ENCODE data around the gene PLA2G12A.

The PLA2G12A gene

GRCh38 chr4:109748114-109748513, 18.2 kb upstream of the PLA2G12A start:
- H3K9me3 Mint-ChIP-seq = no peaks in the 10 kb centered on the region
- TF ChIP-seq, protein P1, sequence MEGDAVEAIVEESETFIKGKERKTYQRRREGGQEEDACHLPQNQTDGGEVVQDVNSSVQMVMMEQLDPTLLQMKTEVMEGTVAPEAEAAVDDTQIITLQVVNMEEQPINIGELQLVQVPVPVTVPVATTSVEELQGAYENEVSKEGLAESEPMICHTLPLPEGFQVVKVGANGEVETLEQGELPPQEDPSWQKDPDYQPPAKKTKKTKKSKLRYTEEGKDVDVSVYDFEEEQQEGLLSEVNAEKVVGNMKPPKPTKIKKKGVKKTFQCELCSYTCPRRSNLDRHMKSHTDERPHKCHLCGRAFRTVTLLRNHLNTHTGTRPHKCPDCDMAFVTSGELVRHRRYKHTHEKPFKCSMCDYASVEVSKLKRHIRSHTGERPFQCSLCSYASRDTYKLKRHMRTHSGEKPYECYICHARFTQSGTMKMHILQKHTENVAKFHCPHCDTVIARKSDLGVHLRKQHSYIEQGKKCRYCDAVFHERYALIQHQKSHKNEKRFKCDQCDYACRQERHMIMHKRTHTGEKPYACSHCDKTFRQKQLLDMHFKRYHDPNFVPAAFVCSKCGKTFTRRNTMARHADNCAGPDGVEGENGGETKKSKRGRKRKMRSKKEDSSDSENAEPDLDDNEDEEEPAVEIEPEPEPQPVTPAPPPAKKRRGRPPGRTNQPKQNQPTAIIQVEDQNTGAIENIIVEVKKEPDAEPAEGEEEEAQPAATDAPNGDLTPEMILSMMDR (IDR thresholded peaks at IDR 0.05) = no peak
- H3K4me3 Mint-ChIP-seq = no peak overlapping the region
- H3K36me3 Mint-ChIP-seq (ENCODE audit: low read depth) = no peaks in the 10 kb centered on the region
- H3K27me3 Mint-ChIP-seq (ENCODE audit: low read depth, poor library complexity) = peaks cover 7% of the 10 kb centered on the region
- no peak for DNase-seq
- H3K4me1 Mint-ChIP-seq = no peaks in the 10 kb centered on the region
- H3K27ac Mint-ChIP-seq = no peak overlapping the region

- DNase-seq = no peak
- H3K27me3 Mint-ChIP-seq (ENCODE audit: low read depth, poor library complexity) = peaks cover 7% of the 10 kb centered on the region
Observed at GRCh38 chr4:109746728-109747127, 16.9 kb upstream of the PLA2G12A start.

GRCh38 chr4:109745830-109746229, 16.0 kb upstream of the PLA2G12A start:
- no peaks in the 10 kb centered on the region for H3K9me3 Mint-ChIP-seq
- no peak overlapping the region for H3K4me3 Mint-ChIP-seq
- no peak overlapping the region for H3K27ac Mint-ChIP-seq
- TF ChIP-seq, protein P1 (IDR thresholded peaks at IDR 0.05) = no peak
- H3K27me3 Mint-ChIP-seq (ENCODE audit: low read depth, poor library complexity) = peaks cover 7% of the 10 kb centered on the region
- H3K36me3 Mint-ChIP-seq (ENCODE audit: low read depth) = no peaks in the 10 kb centered on the region
- DNase-seq = no peak
- no peaks in the 10 kb centered on the region for H3K4me1 Mint-ChIP-seq

More at GRCh38 chr4:109746728-109747127, 16.9 kb upstream of the PLA2G12A start:
- Mint-ChIP-seq H3K36me3 (ENCODE audit: low read depth) (no peaks in the 10 kb centered on the region), H3K4me1 (no peaks in the 10 kb centered on the region), H3K9me3 (no peaks in the 10 kb centered on the region), H3K4me3 (no peak overlapping the region), H3K27ac (no peak overlapping the region)
- TF ChIP-seq, protein P1 (IDR thresholded peaks at IDR 0.05) = no peak

DNA sequence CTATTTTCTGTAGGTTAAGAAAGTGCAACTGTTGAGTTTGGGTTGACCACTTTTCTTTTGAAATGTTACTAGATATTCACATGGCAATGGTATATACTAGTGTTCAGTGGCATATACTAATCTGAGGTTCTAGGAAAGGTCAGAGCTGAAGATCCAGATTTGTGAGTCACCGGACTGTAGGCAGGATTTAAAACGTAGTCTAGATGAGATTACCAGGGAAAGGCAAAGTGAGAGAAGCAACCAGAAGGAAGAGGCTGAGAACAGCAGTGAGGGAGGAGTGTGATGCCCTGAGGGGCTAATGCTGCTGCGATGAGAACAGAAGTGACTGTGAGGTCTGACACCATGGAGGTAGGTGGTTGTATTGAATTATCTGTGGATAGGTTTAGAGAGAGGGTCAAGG, 9.7 kb upstream of the PLA2G12A start:
- DNase-seq = no peak
- Mint-ChIP-seq H3K27me3 (ENCODE audit: low read depth, poor library complexity) (no peaks in the 10 kb centered on the region), H3K4me3 (no peak overlapping the region), H3K27ac (no peak overlapping the region), H3K36me3 (ENCODE audit: low read depth) (no peaks in the 10 kb centered on the region), H3K9me3 (peaks cover 3% of the 10 kb centered on the region), H3K4me1 (no peaks in the 10 kb centered on the region)
- TF ChIP-seq, protein P1 (IDR thresholded peaks at IDR 0.05) = no peak

DNA sequence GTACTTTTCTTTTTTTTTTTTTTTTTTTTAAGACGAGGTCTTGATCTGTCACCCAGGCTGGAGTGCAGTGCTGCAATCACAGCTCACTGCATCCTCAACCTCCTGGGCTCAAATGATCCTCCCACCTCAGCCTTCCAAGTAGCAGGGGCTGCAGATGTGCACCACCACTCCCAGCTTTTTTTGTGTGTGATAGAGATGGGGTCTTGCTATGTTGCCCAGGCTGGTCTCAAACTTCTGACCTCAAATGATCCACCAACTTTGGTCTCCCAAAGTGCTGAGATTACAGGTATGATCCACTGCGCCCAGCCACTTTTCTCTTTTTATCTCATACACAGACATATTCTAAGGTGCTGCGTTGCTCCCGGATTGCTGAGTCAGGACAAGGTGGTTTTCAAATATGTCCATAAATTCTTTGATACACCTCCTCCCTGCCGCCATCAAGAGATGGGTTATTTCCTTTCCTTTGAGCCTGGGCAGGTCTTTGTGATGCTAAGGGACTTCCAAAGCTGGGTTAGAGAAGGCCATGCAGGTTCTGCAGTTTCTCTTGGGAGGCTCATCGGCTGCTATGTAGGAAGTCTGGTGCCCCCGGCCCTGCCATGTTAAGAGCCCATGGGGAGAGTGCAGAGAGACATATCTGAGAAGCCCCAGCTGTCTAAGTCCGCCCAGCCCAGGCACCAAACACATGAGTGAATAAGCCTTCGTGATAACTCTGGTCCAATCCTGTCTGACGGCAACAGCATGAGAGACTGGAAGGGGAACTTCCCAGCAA, 8.4 kb upstream of the PLA2G12A start:
- TF ChIP-seq, protein P1 (IDR thresholded peaks at IDR 0.05) = no peak
- no peak overlapping the region for H3K4me3 Mint-ChIP-seq
- no peak overlapping the region for H3K27ac Mint-ChIP-seq
- no peaks in the 10 kb centered on the region for H3K27me3 Mint-ChIP-seq (ENCODE audit: low read depth, poor library complexity)
- peaks cover 3% of the 10 kb centered on the region for H3K9me3 Mint-ChIP-seq
- DNase-seq = no peak
- no peaks in the 10 kb centered on the region for H3K4me1 Mint-ChIP-seq
- H3K36me3 Mint-ChIP-seq (ENCODE audit: low read depth) = no peaks in the 10 kb centered on the region

Measured in nephron progenitor cell (in vitro differentiated cells).